Body of pancreas (tissue), 4 donors: Measurements from ENCODE around the gene MPZL1. TPM values are rescaled to one million over a fixed set of nuclear protein-coding genes. Genes with fewer than 3 reads are reported as not detected.
A peak's percentile ranks its signal among the peaks of the same experiment; 100 is the strongest.
"Not testable (repeated sequence)": the region's sequence is repeated elsewhere in the genome, so short reads cannot be mapped to it uniquely, and the experiment has no call there.

ENCODE experiments used
- ATAC-seq: fragments of 150-250 bp; one replicate; pipeline ENCODE4 v1.9.1; 2016
- DNase-seq, 4 donors: peaks; one replicate each; pipeline ENCODE4 v3.0.0-alpha.2; 2019
- H3K27ac ChIP-seq, 4 donors: fragments of 200-600 bp; sonication (generic); 1 replicate in 3 of 4; 2 replicates in 1 of 4; pipeline versions ENCODE4 v1.5.1 to v1.6.1; 2016 to 2019; ENCODE audit warnings: mild to moderate bottlenecking in 1 of 4, mixed read lengths in 1 of 4, moderate library complexity in 1 of 4
- H3K27me3 ChIP-seq, 2 donors: fragments of 200-600 bp; sonication (generic); one replicate each; pipeline ENCODE4 v1.6.0; 2016; ENCODE audit warnings: mild to moderate bottlenecking in 1 of 2
- H3K36me3 ChIP-seq, 2 donors: fragments of 200-600 bp; sonication (generic); replicated peaks in 1 of 2; 2 replicates each; pipeline ENCODE4 v1.5.1; 2016; ENCODE audit warnings: low read depth in 2 of 2; ENCODE audit not compliant: insufficient read depth in 1 of 2
- H3K4me1 ChIP-seq: fragments of 200-600 bp; sonication (generic); one replicate; pipeline ENCODE4 v1.6.0; 2016
- H3K4me3 ChIP-seq, 2 donors: fragments of 200-600 bp; sonication (generic); 1 replicate in 1 of 2; 2 replicates in 1 of 2; pipeline ENCODE4 v1.5.1; 2016 to 2019
- H3K9me3 ChIP-seq, 3 donors: fragments of 200-600 bp; sonication (generic); 1 replicate in 2 of 3; 2 replicates in 1 of 3; pipeline ENCODE4 v1.5.1; 2016
- POLR2A ChIP-seq, 3 donors: fragments of 450-650 bp; IDR thresholded peaks; one replicate each; pipeline ENCODE4 v1.6.1; 2016; ENCODE audit warnings: antibody characterized with exemption in 3 of 3, mild to moderate bottlenecking in 2 of 3
- WGBS, 2 donors: methylation state at CpG; one replicate each; pipeline ENCODE4 v1.1.5; 2017; 5-methylcytosine and 5-hydroxymethylcytosine counted together
- intact Hi-C: fragments of 100-400 bp; cut with DNase I; formaldehyde crosslinking; loops from one replicate; pipeline ENCODE4 v1.15.1; 2023
- total RNA-seq, 2 donors: library from RNA; depleted of rRNA; stranded (reverse); fragments of >200 nt; gene quantifications; one replicate each; pipeline ENCODE4 v1.1.0, GENCODE V29; 2016
- TF ChIP-seq, protein P1 (sequence below), 7 experiments: fragments of 450-650 bp in 4 of 7; fragments of 200-600 bp in 3 of 7; sonication (generic) in 3 of 7; IDR thresholded peaks; one replicate each; pipeline ENCODE4 v1.5.1; 2016 to 2019; ENCODE audit warnings: antibody characterized with exemption in 7 of 7

MPZL1 gene
- total RNA-seq, 2 donors from 2014 or later: 19.8 to 28.5 TPM

DNA sequence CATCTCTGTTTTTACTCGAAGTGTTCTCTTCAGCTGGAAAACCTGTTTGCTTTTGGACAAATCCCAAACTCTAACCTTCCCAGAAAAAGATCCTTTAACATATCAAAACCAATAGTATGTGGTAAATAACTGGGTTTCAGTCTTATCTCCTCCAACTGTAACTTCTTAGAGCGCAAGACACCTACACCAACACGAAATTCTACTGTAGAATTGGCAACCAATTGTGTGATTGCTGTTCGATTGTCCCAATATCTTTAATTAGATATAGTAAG is 5.8 kb upstream of the MPZL1 start:
- Histone ChIP-seq H3K27me3 (no peaks in the 10 kb centered on the region), H3K4me1 (peaks cover 7% of the 10 kb centered on the region), H3K9me3 (no peaks in the 10 kb centered on the region), H3K36me3 (no peaks in the 10 kb centered on the region), H3K4me3 (peak overlapping the region; percentile 2 to 30), H3K27ac (peak overlapping the region in 3 of 4 donors; percentile 82 to 90 (median 87))
- 0 to 1% methylated on average over 4 of the region's 4 CpGs for WGBS, 2 donors
- ATAC-seq: no peak
- TF ChIP-seq, protein P1, sequence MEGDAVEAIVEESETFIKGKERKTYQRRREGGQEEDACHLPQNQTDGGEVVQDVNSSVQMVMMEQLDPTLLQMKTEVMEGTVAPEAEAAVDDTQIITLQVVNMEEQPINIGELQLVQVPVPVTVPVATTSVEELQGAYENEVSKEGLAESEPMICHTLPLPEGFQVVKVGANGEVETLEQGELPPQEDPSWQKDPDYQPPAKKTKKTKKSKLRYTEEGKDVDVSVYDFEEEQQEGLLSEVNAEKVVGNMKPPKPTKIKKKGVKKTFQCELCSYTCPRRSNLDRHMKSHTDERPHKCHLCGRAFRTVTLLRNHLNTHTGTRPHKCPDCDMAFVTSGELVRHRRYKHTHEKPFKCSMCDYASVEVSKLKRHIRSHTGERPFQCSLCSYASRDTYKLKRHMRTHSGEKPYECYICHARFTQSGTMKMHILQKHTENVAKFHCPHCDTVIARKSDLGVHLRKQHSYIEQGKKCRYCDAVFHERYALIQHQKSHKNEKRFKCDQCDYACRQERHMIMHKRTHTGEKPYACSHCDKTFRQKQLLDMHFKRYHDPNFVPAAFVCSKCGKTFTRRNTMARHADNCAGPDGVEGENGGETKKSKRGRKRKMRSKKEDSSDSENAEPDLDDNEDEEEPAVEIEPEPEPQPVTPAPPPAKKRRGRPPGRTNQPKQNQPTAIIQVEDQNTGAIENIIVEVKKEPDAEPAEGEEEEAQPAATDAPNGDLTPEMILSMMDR (IDR thresholded peaks at IDR 0.05): no peak
- no peak for TF ChIP-seq POLR2A (IDR thresholded peaks at IDR 0.05)
- DNase-seq: no peak
- intact Hi-C loops: no loop called here

DNA sequence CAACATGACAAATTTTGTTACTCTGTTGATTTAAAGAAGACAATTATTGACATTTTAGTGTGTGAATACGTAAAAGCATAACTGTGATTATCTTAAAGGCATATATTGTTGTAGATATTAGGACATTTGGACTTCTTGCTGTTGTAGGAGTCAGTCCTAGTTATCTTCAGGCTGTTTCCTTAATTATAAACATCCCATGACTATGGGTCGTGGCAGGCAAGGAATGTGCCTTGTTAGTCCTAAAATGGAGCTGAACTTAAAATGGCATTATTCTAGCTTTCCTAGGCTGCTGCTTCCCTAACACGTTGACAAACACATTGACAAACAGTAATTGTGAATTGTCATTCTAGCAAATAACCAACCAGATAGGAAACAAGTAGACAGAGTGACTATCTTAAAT is 4.4 kb upstream of the MPZL1 start:
- no peaks in the 10 kb centered on the region for H3K9me3 ChIP-seq
- H3K4me3 ChIP-seq: no peak overlapping the region
- no peak overlapping the region for H3K27ac ChIP-seq
- ATAC-seq: no peak
- DNase-seq: no peak
- peaks cover 11% of the 10 kb centered on the region for H3K4me1 ChIP-seq
- 75 to 76% methylated on average over 3 of the region's 3 CpGs for WGBS, 2 donors
- TF ChIP-seq POLR2A (IDR thresholded peaks at IDR 0.05): no peak
- TF ChIP-seq, protein P1 (IDR thresholded peaks at IDR 0.05): no peak
- no peaks in the 10 kb centered on the region for H3K27me3 ChIP-seq
- H3K36me3 ChIP-seq: no peaks in the 10 kb centered on the region
- intact Hi-C loops: no loop called here

DNA sequence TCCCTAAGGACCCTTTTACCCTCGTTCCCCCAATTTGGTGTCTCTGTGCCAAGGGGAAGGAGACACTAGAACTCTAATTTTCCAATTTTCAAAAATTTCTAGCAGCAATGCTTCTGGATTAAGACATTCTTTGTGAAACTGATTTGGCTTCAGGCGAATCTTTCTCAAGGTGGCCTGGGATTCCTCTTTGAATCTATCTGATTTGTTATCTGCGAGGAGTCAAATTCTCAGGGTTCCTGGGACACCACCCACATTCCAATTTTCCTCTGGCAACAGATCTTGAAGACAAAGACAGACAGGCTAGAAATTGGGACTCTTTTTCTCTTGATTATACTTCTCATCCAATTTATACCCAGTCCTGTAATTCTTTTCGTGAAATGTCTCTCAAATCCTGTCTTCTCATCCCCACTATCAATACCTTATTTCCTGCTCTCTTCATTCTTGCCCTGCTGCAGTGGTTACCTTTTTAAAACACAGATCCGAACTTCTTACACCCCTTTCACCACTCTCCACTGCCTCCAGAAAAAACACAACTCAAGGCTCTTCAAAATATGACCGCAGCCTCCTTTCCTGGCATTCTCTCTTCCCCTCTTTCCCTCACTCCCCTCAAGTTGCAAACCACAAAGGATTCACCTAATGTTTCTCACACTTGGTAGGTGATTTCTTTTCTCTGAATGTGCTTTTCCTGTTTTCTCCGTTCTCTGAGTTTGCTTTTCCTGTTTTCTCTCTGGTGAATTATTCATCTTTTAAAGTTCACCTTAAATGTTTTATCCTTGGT is 2.7 kb upstream of the MPZL1 start:
- intact Hi-C loops: no loop called here
- ATAC-seq: no peak

DNA sequence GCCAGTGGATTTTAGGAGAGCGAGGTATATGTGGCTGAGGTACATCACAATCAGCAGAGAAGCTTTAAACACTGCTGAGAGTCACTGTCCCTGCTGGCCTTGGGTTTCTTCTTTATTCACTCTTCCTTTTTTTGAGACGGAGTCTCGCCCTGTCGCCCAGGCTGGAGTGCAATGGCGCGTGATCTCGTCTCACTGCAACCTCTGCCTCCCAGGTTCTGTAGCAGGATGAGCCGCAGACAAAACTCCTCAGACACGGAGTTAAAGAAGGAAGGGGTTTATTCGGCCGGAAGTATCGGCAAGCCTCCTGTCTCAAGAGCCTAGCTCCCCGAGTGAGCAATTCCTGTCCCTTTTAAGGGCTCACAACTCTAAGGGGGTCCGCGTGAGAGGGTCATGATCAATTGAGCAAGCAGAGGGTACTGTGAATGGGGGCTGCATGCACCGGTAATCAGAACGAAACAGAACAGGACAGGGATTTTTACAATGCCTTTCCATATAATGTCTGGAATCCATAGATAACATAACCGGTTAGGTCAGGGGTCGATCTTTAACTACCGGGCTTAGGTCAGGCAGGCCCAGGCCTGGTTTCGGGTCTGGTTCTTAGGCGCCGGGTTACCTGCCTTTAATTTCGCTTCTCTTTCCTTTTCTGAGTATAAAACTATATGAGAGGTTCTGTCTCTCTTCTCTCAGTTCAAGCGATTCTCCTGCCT is 1.9 kb upstream of the MPZL1 start:
- H3K27me3 ChIP-seq, H3K9me3 ChIP-seq, H3K36me3 ChIP-seq, H3K27ac ChIP-seq, ATAC-seq, DNase-seq, H3K4me3 ChIP-seq, intact Hi-C loops: not testable (repeated sequence)
- WGBS, 2 donors: 85 to 87% methylated on average over 25 of the region's 25 CpGs
- H3K4me1 ChIP-seq: peaks cover 25% of the 10 kb centered on the region

More for the DNA sequence above, 2.7 kb upstream of the MPZL1 start:
- peaks cover 24% of the 10 kb centered on the region for H3K4me1 ChIP-seq
- WGBS, 2 donors: 85% methylated on average over 7 of the region's 7 CpGs
- DNase-seq: no peak
- H3K4me3 ChIP-seq: no peak overlapping the region
- H3K9me3 ChIP-seq: no peaks in the 10 kb centered on the region
- H3K36me3 ChIP-seq: no peaks in the 10 kb centered on the region
- H3K27me3 ChIP-seq: no peaks in the 10 kb centered on the region
- TF ChIP-seq, protein P1 (IDR thresholded peaks at IDR 0.05): no peak
- TF ChIP-seq POLR2A (IDR thresholded peaks at IDR 0.05): no peak
- no peak overlapping the region for H3K27ac ChIP-seq

DNA sequence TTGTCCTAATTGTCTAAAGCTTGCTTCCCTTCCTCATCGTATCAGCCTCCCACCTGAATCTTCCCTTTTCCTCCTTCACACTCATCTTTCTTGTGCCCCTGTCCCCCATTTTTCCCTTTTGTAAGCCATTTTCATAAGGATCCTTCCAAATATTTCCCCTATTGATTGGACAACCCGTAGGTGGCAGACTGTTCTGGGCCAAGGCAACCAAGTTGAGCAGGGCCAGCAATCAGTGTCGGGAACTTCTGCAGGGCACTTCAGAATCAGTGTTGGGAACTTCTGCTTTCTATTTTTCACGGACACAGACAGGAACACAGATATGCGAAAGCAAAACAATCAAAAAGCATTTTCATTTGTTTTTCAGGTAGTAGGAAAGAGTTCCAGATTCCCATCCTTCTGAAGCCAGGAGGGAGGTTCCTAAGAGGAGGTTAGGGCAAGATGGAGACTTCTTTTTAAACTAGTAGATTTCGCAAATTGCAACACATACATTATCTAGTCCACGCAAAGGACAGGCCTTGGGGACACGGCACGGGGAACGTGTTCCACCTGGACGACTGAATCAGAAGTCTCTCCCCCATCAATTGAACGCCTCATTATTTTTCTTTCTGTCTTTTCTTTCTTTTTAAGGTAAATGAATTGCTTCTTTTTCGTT is 691 bp upstream of the MPZL1 start:
- intact Hi-C loops: no loop called here
- Histone ChIP-seq H3K36me3 (no peaks in the 10 kb centered on the region), H3K4me3 (peak overlapping the region; percentile 94 to 96), H3K4me1 (peaks cover 25% of the 10 kb centered on the region), H3K9me3 (no peaks in the 10 kb centered on the region), H3K27me3 (no peaks in the 10 kb centered on the region), H3K27ac (peak overlapping the region; percentile 82 to 89 (median 84))
- TF ChIP-seq, protein P1 (IDR thresholded peaks at IDR 0.05): peak in 5 of 7 experiments; percentile 9 to 48 (median 38)
- no peak for TF ChIP-seq POLR2A (IDR thresholded peaks at IDR 0.05)
- ATAC-seq (no peak), DNase-seq (peak; percentile 24 to 57 (median 46))
- WGBS, 2 donors: 6 to 8% methylated on average over 13 of the region's 13 CpGs
